ENCODE results near the gene PIEZO1.

Gene PIEZO1

GRCh38 chr16:88699180-88699579 lies 85.8 kb downstream of the PIEZO1 start:
- no peak for DNase-seq

- DNase-seq = no peak
Measured at GRCh38 chr16:88698646-88699045, 86.4 kb downstream of the PIEZO1 start.

GRCh38 chr16:88697831-88698615 lies 87.0 kb downstream of the PIEZO1 start:
- no peak for DNase-seq

GRCh38 chr16:88697116-88697830 lies 87.7 kb downstream of the PIEZO1 start:
- DNase-seq = no peak

- DNase-seq = no peak
Measured at GRCh38 chr16:88696441-88696840, 88.6 kb downstream of the PIEZO1 start.

GRCh38 chr16:88695753-88696152 lies 89.3 kb downstream of the PIEZO1 start:
- no peak for DNase-seq

- no peak for DNase-seq
Measured at GRCh38 chr16:88695218-88695617, 89.8 kb downstream of the PIEZO1 start.

GRCh38 chr16:88694221-88695087 lies 90.6 kb downstream of the PIEZO1 start:
- DNase-seq = no peak

- no peak for DNase-seq
Measured at GRCh38 chr16:88693420-88694177, 91.4 kb downstream of the PIEZO1 start.

GRCh38 chr16:88692861-88693260 lies 92.2 kb downstream of the PIEZO1 start:
- no peak for DNase-seq

- no peak for DNase-seq
Measured at GRCh38 chr16:88691924-88692560, 93.0 kb downstream of the PIEZO1 start.

- no peak for DNase-seq
Measured at GRCh38 chr16:88691129-88691813, 93.7 kb downstream of the PIEZO1 start.

GRCh38 chr16:88690341-88691128 lies 94.5 kb downstream of the PIEZO1 start:
- DNase-seq = no peak

GRCh38 chr16:88688013-88688778 lies 96.8 kb downstream of the PIEZO1 start:
- DNase-seq = no peak

GRCh38 chr16:88687676-88688012 lies 97.4 kb downstream of the PIEZO1 start:
- no peak for DNase-seq

GRCh38 chr16:88687254-88687576 lies 97.8 kb downstream of the PIEZO1 start:
- no peak for DNase-seq

GRCh38 chr16:88686439-88687253 lies 98.4 kb downstream of the PIEZO1 start, which contains the start of gene SNAI3:
SNAI3 (minus strand) TSS chr16:88686507; CDS start chr16:88686406, 101 bp downstream.
- peak; percentile 74 for DNase-seq

GRCh38 chr16:88686062-88686438 lies 99.0 kb downstream of the PIEZO1 start:
- DNase-seq = no peak

Data from right forelimb (tissue), 1 donor.